GM12878 (cell line): ENCODE data around the gene ELK4. TPM values are rescaled to one million over a fixed set of nuclear protein-coding genes. Genes with fewer than 3 reads are reported as not detected.

Experiments
- ATAC-seq: fragments of 200-7000 bp; cut with Tn5 transposase; 3 replicates; pipeline ENCODE4 v1.9.1; 2020; ENCODE audit warnings: mild to moderate bottlenecking, moderate library complexity
- BruUV-seq: library from RNA; stranded (reverse); fragments of 400-500 nt; replicated peaks from 2 replicates; lab custom pipeline; 2021; lab: Mats Ljungman, UMichigan
- CTCF ChIA-PET: fragments of 300-600 bp; sonication (Branson Sonifier 250); formaldehyde crosslinking; extraction: SDS; loops from one replicate; lab custom pipeline; 2021; ENCODE audit warnings: inconsistent platforms; lab: Yijun Ruan, JAX
- POLR2A ChIA-PET: fragments of 350-600 bp; formaldehyde crosslinking; extraction: SDS; loops from one replicate; lab custom pipeline; 2021; ENCODE audit warnings: inconsistent platforms; lab: Charles Lee
- RAD21 ChIA-PET: fragments of 300-600 bp; sonication (Branson Sonifier 250); formaldehyde crosslinking; loops from one replicate; lab custom pipeline; 2023; ENCODE audit warnings: antibody characterized with exemption; ENCODE audit not compliant: unreplicated experiment; lab: Charles Lee
- SMC1A ChIA-PET: fragments of 300-600 bp; sonication (Branson Sonifier 250); formaldehyde crosslinking; loops from one replicate; lab custom pipeline; 2023; ENCODE audit not compliant: unreplicated experiment, uncharacterized antibody; lab: Charles Lee
- DNase-seq: peaks from one replicate; pipeline ENCODE4 v3.0.0-alpha.2; 2011; ENCODE audit warnings: low read depth, low spot score
- FAIRE-seq: peaks from 3 replicates; lab custom pipeline; 2011; peaks lifted over from hg19 to GRCh38; lab: Jason Lieb, UNC
- H2AFZ ChIP-seq: 2 replicates; pipeline ENCODE4 v1.6.0; 2011; ENCODE audit warnings: low read depth, low read length, control low read depth; ENCODE audit not compliant: control insufficient read depth
- H3K27ac ChIP-seq: 2 replicates; pipeline ENCODE4 v1.5.1; 2011; ENCODE audit warnings: control low read depth; ENCODE audit not compliant: control insufficient read depth, insufficient read depth
- H3K27me3 ChIP-seq, 2 experiments: replicated peaks in 1 of 2; 2 replicates each; pipeline versions ENCODE4 v1.6.0 to v1.6.1; 2011; ENCODE audit warnings: low read length in 1 of 2; ENCODE audit not compliant: control insufficient read depth in 2 of 2, insufficient read depth in 2 of 2
- H3K36me3 ChIP-seq, 2 experiments: 2 replicates each; pipeline ENCODE4 v1.5.1; 2011; ENCODE audit warnings: low read length in 1 of 2; ENCODE audit not compliant: control insufficient read depth in 2 of 2, insufficient read depth in 2 of 2
- H3K4me1 ChIP-seq: 2 replicates; pipeline ENCODE4 v1.6.1; 2011; ENCODE audit warnings: mild to moderate bottlenecking, low read length, moderate library complexity, mixed read lengths; ENCODE audit not compliant: control insufficient read depth, insufficient read depth
- H3K4me2 ChIP-seq: 2 replicates; pipeline ENCODE4 v1.6.0; 2011; ENCODE audit warnings: control low read depth; ENCODE audit not compliant: control insufficient read depth, insufficient read depth
- H3K4me3 ChIP-seq: fragments of 200-600 bp; sonication (generic); 2 replicates; pipeline ENCODE4 v1.5.1; 2016
- H3K79me2 ChIP-seq: 2 replicates; pipeline ENCODE4 v1.6.0; 2011; ENCODE audit warnings: low read length; ENCODE audit not compliant: control insufficient read depth, insufficient read depth
- H3K9ac ChIP-seq: 2 replicates; pipeline ENCODE4 v1.8.0; 2011; ENCODE audit warnings: low read length, control low read depth, mixed read lengths; ENCODE audit not compliant: control insufficient read depth, insufficient read depth
- H3K9me3 ChIP-seq: replicated peaks from 3 replicates; pipeline ENCODE4 v1.5.1; 2011; ENCODE audit warnings: mild to moderate bottlenecking, low read length; ENCODE audit not compliant: control insufficient read depth, insufficient read depth
- H4K20me1 ChIP-seq: 2 replicates; pipeline ENCODE4 v1.6.0; 2011; ENCODE audit not compliant: control insufficient read depth, insufficient read depth
- BACH1 ChIP-seq: fragments of 450-650 bp; IDR thresholded peaks from 2 replicates; pipeline ENCODE4 v1.6.1; 2017; ENCODE audit warnings: mild to moderate bottlenecking, borderline replicate concordance
- CBX5 ChIP-seq: sonication (generic); IDR thresholded peaks from 2 replicates; pipeline ENCODE4 v1.6.1; 2016; ENCODE audit warnings: low read depth, moderate library complexity, mild to moderate bottlenecking, inconsistent platforms
- DPF2 ChIP-seq: fragments of 450-650 bp; IDR thresholded peaks from 2 replicates; pipeline ENCODE4 v1.6.1; 2017; ENCODE audit warnings: mild to moderate bottlenecking
- ESRRA ChIP-seq: IDR thresholded peaks from 2 replicates; pipeline ENCODE4 v1.6.1; 2012; ENCODE audit warnings: mild to moderate bottlenecking, low read length, improper control_type of control experiment
- EZH2 ChIP-seq: IDR thresholded peaks from 2 replicates; pipeline ENCODE4 v1.6.1; 2012; ENCODE audit warnings: low read depth, mild to moderate bottlenecking, control low read depth, inconsistent platforms, low read length, borderline replicate concordance; ENCODE audit not compliant: control insufficient read depth
- GABPA ChIP-seq: IDR thresholded peaks from 2 replicates; pipeline ENCODE4 v1.6.1; 2014; ENCODE audit warnings: antibody characterized with exemption, low read depth, mild to moderate bottlenecking, inconsistent platforms
- GATAD2B ChIP-seq: fragments of 450-650 bp; conservative IDR thresholded peaks from 2 replicates; pipeline ENCODE4 v1.6.1; 2017; ENCODE audit warnings: low read depth, mild to moderate bottlenecking, moderate library complexity
- HCFC1 ChIP-seq: fragments of 150-350 bp; IDR thresholded peaks from 2 replicates; pipeline ENCODE4 v1.6.1; 2014; ENCODE audit warnings: low read length
- LARP7 ChIP-seq: fragments of 450-650 bp; IDR thresholded peaks from 2 replicates; pipeline ENCODE4 v1.6.1; 2017; ENCODE audit warnings: mild to moderate bottlenecking
- NFYB ChIP-seq: IDR thresholded peaks from 2 replicates; pipeline ENCODE4 v1.6.1; 2011; ENCODE audit warnings: low read depth, mild to moderate bottlenecking, low read length, improper control_type of control experiment, moderate library complexity; ENCODE audit not compliant: insufficient read depth
- PML ChIP-seq: IDR thresholded peaks from 2 replicates; pipeline ENCODE4 v1.6.1; 2012; ENCODE audit warnings: low read length, inconsistent platforms
- SREBF1 ChIP-seq: IDR thresholded peaks from 2 replicates; pipeline ENCODE4 v1.6.1; 2012; ENCODE audit warnings: mild to moderate bottlenecking, low read length
- TCF12 ChIP-seq: IDR thresholded peaks from 2 replicates; pipeline ENCODE4 v1.6.1; 2011; ENCODE audit warnings: low read depth, mild to moderate bottlenecking, low read length
- ZNF217 ChIP-seq: fragments of 450-650 bp; IDR thresholded peaks from 2 replicates; pipeline ENCODE4 v1.6.1; 2017; ENCODE audit warnings: antibody characterized with exemption, mild to moderate bottlenecking
- ZNF24 ChIP-seq: fragments of 450-650 bp; IDR thresholded peaks from 2 replicates; pipeline ENCODE4 v1.6.1; 2017; ENCODE audit warnings: antibody characterized with exemption, mild to moderate bottlenecking
- WGBS: methylation state at CpG from one replicate; pipeline ENCODE4 v1.1.6; 2016; ENCODE audit warnings: low lambda C conversion rate; ENCODE audit not compliant: insufficient replicate concordance, insufficient coverage; ENCODE audit errors: missing lambda C conversion rate; 5-methylcytosine and 5-hydroxymethylcytosine counted together
- in situ Hi-C: fragments of 300-500 bp; cut with MboI; formaldehyde crosslinking; loops from 9 replicates; pipeline ENCODE4 v1.14.3; 2018; ENCODE audit warnings: mixed read lengths
- intact Hi-C: fragments of 100-400 bp; cut with micrococcal nuclease; formaldehyde crosslinking; loops from one replicate; pipeline ENCODE4 v1.14.2; 2022; ENCODE audit not compliant: unreplicated experiment
- polyA plus RNA-seq, 11 experiments: library from polyadenylated mRNA; depleted of rRNA in 4 of 11; unstranded in 6 of 11; stranded (reverse) in 5 of 11; fragments of >200 nt; fragmentation: Nextera tagmentation in 4 of 11; fragmentation: Illumina TruSeq in 1 of 11; extraction: Ambion mirVana in 4 of 11; extraction: Trizol in 1 of 11; gene quantifications; 1 replicate in 1 of 11; 2 replicates in 10 of 11; pipeline versions ENCODE4 v1.2.1 to v1.2.3, GENCODE V29; 2011 to 2016; ENCODE audit warnings: inconsistent platforms in 2 of 11, missing spikeins in 2 of 11, low read depth in 1 of 11
- total RNA-seq, 4 experiments: library from RNA; depleted of rRNA in 3 of 4; stranded (reverse); fragments of >200 nt in 3 of 4; fragmentation: Illumina TruSeq in 1 of 4; extraction: Trizol in 1 of 4; gene quantifications; 2 replicates each; pipeline versions ENCODE4 v1.2.1 to v1.2.3, GENCODE V29; 2013 to 2021
- TF ChIP-seq, protein P1 (sequence below): IDR thresholded peaks from 2 replicates; pipeline ENCODE4 v1.6.1; 2011; ENCODE audit warnings: borderline replicate concordance, low read depth, mild to moderate bottlenecking, moderate library complexity, mixed read lengths, low read length; ENCODE audit not compliant: insufficient read depth; ENCODE audit errors: extremely low read length
- TF ChIP-seq, protein P2 (sequence below): fragments of 450-650 bp; formaldehyde crosslinking; IDR thresholded peaks from 2 replicates; pipeline ENCODE4 v1.4.0; 2020; ENCODE audit warnings: mild to moderate bottlenecking, moderate library complexity
- TF ChIP-seq, protein P3 (sequence below): IDR thresholded peaks from 2 replicates; pipeline ENCODE4 v1.6.1; 2012; ENCODE audit warnings: low read depth, low read length, improper control_type of control experiment
- TF ChIP-seq, protein P4 (sequence below): IDR thresholded peaks from 2 replicates; pipeline ENCODE4 v1.6.1; 2012; ENCODE audit warnings: low read length, inconsistent platforms

ELK4 gene
- total and polyA plus RNA-seq, 10 of the 15 experiments (the other 5 are each of a cell fraction or from before 2014, with no cell fraction given) = 5.2 to 71.5 (median 18.5) TPM

DNA sequence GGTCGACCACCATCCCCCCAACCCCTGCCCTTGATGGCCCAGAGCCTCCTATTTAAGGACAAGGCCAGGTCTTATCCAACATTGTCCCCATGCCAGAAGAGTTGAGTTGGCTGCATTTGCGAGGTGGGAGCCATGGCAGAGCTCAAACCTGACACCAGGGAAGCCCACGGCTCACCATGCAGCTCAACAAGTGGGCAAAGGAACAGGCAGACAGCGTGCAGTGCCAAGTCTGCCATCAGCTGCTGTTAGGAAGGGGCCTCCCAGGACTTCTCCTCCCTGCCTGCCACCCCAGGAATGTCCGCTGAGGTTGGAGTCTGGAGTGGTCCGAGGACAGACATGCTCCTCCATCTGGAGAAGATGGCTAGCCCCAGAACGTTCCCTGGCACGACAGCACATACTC, 28.6 kb upstream of the ELK4 start:
- CTCF ChIA-PET = interaction anchor here (1.4 to 31.9 kb wide), 18 partner anchors 10 to 317 kb away, joined by 3 to 1339 read pairs (median 63); partner anchors contain the start of genes ELK4, RAB29 and SLC45A3

More for the DNA sequence above, 28.6 kb upstream of the ELK4 start:
- no peaks in the 10 kb centered on the region for H4K20me1 ChIP-seq
- no peak for DNase-seq
- no peaks in the 10 kb centered on the region for H3K9me3 ChIP-seq
- SMC1A ChIA-PET = interaction anchor here (0.6 to 26.7 kb wide), 28 partner anchors 7 to 318 kb away, joined by 3 to 1008 read pairs (median 23); partner anchors contain the start of genes ELK4, NUCKS1, RAB29 and SLC45A3
- POLR2A ChIA-PET = interaction anchor here (0.8 to 3.8 kb wide), 5 partner anchors 8 to 317 kb away, joined by 3 to 34 read pairs (median 6); no protein-coding TSS in a partner anchor
- ATAC-seq = no peak
- no peaks in the 10 kb centered on the region for H3K27me3 ChIP-seq
- H3K27ac ChIP-seq = no peak overlapping the region
- H3K4me1 ChIP-seq = peaks cover 11% of the 10 kb centered on the region
- WGBS = 67% methylated on average over 8 of the region's 8 CpGs
- in situ Hi-C loops = loop anchor here (5.0 kb wide), 1 partner anchor 47 kb away; no protein-coding TSS in a partner anchor
- 0 out of 4 replicates have a peak, but pooled peaks cover 0 to 2% of the 10 kb centered on the region in 2 experiments for H3K36me3 ChIP-seq
- intact Hi-C loops = no loop called here
- H3K79me2 ChIP-seq = no peaks in the 10 kb centered on the region
- no peak overlapping the region for H3K9ac ChIP-seq
- no peak overlapping the region for H3K4me2 ChIP-seq
- no TSS peak for BruUV-seq
- no peak for FAIRE-seq
- H2AFZ ChIP-seq = no peak overlapping the region
- TF ChIP-seq ZNF24 = no peak
- TF ChIP-seq ESRRA = no peak
- TF ChIP-seq EZH2 = no peak
- no peak for TF ChIP-seq GATAD2B
- no peak for TF ChIP-seq PML
- no peak for TF ChIP-seq CBX5
- no peak for TF ChIP-seq BACH1
- TF ChIP-seq, protein P1, sequence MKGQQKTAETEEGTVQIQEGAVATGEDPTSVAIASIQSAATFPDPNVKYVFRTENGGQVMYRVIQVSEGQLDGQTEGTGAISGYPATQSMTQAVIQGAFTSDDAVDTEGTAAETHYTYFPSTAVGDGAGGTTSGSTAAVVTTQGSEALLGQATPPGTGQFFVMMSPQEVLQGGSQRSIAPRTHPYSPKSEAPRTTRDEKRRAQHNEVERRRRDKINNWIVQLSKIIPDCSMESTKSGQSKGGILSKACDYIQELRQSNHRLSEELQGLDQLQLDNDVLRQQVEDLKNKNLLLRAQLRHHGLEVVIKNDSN = no peak
- no peak for TF ChIP-seq LARP7
- no peak for TF ChIP-seq HCFC1
- TF ChIP-seq, protein P2, sequence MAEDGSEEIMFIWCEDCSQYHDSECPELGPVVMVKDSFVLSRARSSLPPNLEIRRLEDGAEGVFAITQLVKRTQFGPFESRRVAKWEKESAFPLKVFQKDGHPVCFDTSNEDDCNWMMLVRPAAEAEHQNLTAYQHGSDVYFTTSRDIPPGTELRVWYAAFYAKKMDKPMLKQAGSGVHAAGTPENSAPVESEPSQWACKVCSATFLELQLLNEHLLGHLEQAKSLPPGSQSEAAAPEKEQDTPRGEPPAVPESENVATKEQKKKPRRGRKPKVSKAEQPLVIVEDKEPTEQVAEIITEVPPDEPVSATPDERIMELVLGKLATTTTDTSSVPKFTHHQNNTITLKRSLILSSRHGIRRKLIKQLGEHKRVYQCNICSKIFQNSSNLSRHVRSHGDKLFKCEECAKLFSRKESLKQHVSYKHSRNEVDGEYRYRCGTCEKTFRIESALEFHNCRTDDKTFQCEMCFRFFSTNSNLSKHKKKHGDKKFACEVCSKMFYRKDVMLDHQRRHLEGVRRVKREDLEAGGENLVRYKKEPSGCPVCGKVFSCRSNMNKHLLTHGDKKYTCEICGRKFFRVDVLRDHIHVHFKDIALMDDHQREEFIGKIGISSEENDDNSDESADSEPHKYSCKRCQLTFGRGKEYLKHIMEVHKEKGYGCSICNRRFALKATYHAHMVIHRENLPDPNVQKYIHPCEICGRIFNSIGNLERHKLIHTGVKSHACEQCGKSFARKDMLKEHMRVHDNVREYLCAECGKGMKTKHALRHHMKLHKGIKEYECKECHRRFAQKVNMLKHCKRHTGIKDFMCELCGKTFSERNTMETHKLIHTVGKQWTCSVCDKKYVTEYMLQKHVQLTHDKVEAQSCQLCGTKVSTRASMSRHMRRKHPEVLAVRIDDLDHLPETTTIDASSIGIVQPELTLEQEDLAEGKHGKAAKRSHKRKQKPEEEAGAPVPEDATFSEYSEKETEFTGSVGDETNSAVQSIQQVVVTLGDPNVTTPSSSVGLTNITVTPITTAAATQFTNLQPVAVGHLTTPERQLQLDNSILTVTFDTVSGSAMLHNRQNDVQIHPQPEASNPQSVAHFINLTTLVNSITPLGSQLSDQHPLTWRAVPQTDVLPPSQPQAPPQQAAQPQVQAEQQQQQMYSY (CRISPR knock-in tag) = no peak
- TF ChIP-seq, protein P3, sequence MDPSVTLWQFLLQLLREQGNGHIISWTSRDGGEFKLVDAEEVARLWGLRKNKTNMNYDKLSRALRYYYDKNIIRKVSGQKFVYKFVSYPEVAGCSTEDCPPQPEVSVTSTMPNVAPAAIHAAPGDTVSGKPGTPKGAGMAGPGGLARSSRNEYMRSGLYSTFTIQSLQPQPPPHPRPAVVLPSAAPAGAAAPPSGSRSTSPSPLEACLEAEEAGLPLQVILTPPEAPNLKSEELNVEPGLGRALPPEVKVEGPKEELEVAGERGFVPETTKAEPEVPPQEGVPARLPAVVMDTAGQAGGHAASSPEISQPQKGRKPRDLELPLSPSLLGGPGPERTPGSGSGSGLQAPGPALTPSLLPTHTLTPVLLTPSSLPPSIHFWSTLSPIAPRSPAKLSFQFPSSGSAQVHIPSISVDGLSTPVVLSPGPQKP = no peak
- TF ChIP-seq ZNF217 = no peak
- no peak for TF ChIP-seq TCF12
- TF ChIP-seq GABPA = no peak
- TF ChIP-seq, protein P4, sequence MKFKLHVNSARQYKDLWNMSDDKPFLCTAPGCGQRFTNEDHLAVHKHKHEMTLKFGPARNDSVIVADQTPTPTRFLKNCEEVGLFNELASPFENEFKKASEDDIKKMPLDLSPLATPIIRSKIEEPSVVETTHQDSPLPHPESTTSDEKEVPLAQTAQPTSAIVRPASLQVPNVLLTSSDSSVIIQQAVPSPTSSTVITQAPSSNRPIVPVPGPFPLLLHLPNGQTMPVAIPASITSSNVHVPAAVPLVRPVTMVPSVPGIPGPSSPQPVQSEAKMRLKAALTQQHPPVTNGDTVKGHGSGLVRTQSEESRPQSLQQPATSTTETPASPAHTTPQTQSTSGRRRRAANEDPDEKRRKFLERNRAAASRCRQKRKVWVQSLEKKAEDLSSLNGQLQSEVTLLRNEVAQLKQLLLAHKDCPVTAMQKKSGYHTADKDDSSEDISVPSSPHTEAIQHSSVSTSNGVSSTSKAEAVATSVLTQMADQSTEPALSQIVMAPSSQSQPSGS = no peak
- TF ChIP-seq SREBF1 = no peak
- no peak for TF ChIP-seq DPF2
- TF ChIP-seq NFYB = no peak
- RAD21 ChIA-PET = interaction anchor here (0.9 to 8.6 kb wide), 22 partner anchors 8 to 317 kb away, joined by 3 to 538 read pairs (median 16); partner anchors contain the start of genes ELK4 and RAB29
- H3K4me3 ChIP-seq = no peak overlapping the region
